ENCODE data around the gene SCN11A.

DNA sequence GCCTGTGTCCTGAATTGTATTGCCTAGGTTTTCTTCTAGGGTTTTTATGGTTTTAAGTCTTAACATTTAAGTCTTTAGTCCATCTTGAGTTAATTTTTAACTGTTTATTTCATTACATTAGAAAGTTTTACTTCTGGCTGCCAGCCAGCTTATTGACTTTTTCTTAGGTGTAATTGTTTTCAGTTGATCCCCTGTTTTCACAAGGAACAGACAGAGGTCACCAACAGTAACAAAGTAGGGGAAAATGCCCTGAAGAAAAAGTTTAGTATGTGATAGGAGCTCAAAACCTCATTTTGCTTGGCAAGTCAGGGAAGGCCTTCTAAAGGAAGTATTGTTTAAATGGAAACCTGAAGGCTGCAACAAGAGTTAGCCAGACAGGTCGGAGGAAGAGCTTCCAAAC, 10.4 kb upstream of the SCN11A start:
- TF ChIP-seq, protein P1, sequence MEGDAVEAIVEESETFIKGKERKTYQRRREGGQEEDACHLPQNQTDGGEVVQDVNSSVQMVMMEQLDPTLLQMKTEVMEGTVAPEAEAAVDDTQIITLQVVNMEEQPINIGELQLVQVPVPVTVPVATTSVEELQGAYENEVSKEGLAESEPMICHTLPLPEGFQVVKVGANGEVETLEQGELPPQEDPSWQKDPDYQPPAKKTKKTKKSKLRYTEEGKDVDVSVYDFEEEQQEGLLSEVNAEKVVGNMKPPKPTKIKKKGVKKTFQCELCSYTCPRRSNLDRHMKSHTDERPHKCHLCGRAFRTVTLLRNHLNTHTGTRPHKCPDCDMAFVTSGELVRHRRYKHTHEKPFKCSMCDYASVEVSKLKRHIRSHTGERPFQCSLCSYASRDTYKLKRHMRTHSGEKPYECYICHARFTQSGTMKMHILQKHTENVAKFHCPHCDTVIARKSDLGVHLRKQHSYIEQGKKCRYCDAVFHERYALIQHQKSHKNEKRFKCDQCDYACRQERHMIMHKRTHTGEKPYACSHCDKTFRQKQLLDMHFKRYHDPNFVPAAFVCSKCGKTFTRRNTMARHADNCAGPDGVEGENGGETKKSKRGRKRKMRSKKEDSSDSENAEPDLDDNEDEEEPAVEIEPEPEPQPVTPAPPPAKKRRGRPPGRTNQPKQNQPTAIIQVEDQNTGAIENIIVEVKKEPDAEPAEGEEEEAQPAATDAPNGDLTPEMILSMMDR (conservative IDR thresholded peaks at IDR 0.05) = no peak
- no peak for TF ChIP-seq EZH2 (IDR thresholded peaks at IDR 0.05; ENCODE audit: low read depth)
